ENCODE results near the gene RAD51B.

RAD51B gene

DNA sequence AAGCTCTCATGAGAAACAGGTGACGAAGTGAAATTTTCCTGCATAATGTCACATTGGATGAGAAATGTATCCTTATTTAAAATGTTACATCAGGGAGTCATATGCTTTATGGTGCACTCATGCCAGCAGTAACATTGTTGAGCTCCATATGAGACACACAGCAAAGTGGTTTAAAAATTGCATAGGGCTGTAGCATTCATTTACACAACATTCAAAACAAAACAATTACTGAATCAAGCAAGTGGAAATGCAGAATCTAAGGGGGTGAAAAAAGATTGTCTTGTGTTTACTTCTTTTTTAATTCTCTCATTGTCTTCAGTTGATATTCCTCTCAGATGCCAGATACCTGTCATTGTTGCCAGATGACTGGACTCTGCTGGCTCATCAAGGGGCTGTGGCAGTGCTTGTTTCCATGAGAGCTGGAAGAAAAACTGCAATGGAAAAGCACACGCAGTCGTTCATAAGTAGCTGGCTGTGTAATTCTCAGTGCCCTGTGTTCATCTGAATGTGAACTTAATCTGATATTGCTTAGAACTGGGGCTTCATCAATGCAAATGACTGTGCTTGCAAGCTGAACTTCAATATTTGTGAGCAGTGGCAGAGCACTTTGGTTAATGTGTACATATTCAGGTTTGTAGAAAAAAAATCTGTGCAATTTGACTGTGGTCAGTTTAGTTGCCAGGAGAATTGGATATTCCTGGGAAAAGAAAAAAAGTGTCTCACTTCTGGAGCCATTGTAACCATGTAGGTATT is 305.6 kb downstream of the RAD51B start:
- no peak for DNase-seq

DNA sequence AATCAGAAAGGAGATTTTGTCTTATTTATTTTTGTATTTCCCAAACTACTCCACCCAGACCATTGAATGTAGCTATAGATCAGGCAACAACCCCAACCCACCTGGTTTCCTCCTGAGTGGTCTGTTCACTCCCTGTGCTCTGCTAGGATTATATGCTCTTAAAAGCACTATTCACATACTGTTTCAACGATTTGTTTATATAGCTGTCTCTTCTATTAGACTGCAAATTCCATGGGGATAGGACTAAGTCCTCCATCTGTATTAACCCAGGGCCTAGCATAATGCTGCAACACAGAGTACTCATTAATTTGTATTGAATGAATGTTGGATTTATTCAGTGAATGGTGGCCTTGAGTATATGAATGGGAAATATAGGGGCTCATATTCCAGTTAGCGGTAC is 307.6 kb downstream of the RAD51B start:
- DNase-seq: no peak

DNA sequence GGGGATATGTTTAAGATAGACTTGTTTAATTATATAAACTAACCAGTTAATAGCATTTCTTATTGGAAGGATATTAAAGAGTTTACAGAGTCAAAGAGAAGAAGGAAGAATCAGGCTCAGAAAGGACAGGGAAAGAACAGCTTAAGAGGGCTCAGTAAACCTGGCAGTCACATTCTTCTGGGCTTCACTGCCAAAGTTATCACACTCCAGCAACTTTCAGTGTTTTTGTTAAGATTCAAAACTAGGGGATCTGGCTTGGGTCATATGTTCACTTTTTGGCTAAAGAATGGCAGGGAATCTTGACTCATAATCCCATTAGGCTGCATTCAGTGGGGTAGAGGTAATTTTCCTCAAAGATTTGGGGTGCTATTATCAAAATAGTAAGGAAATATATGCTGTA is 312.3 kb downstream of the RAD51B start:
- DNase-seq: no peak

DNA sequence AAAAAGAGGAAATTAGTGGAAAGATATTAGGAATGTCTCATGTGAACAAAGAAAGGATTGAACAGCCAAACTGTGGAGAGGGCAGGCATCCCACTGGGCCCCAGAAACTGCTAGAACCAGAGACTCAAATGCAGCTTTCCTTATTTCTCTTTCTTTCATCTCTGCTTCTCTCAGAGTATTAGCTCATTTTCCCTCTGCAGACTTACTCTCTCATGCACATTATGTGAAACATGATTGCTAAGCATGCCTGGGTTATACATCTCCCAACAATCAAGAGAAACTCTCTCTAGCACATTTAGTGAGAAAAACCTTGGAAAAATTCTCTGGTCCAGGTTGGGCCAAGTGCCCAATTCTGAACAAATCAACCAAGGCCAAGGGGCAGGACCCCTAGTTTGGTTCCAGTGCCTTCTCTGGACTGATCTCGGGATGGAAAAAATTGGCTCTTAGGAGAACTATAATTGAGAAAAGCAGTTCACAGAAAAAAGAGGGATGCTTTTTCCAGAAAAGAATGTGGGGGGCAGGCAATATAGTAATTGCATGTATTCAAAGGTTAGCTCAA is 313.1 kb downstream of the RAD51B start:
- DNase-seq: no peak

DNA sequence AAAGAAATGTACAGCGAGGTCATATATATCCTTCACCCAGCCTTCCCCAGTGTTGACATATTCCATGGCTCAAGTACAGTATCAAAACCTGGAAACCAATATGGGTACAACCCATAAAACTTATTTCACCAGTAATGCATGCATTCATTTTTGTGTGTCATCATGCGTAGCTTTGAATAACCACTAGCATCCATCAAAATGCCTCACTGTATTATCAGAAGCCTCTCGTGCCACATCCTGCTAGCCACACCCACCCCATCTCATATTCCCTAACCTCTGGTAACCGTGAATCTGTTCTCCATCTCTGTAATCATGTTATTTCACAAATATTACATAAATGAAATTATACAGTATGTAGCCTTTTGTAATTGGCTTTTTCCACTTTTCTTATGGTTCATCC is 314.3 kb downstream of the RAD51B start:
- DNase-seq: no peak

DNA sequence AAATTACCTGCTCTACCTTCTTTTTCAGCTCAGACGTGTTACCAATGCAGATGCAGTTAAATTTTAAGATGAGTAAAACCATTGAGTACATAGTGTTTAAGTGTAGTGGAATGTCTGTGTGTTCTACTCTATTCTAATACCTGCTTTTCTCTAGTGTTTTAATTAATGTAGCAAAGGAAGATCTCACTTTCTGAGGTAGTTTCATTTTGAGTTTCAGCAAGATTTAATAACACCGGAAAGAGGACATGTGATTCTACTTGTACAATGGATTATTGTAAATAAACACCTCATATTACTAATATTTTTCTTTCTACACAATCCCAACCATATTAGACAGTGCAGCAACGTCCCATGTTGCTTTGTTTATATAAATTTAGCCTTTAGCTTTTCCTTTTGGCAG is 315.4 kb downstream of the RAD51B start:
- no peak for DNase-seq

DNA sequence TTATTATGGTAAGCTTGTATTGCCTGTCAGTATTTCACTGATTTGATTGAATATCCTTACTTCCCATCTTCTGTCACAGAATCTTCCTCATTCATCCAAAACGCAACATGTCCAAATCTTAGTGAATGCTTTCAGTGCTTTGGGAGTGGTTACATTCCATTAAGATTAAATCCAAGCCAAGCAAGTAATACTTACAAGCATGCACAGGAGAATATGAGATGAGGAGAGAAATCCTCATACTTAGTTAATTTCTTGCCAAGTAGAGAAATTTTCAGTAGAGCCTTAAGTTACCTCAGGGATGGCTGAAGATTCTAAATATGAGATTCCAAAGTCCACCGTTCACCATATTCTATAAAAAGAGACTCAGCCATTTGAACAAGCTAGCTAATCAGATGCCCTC is 316.0 kb downstream of the RAD51B start:
- DNase-seq: no peak

DNA sequence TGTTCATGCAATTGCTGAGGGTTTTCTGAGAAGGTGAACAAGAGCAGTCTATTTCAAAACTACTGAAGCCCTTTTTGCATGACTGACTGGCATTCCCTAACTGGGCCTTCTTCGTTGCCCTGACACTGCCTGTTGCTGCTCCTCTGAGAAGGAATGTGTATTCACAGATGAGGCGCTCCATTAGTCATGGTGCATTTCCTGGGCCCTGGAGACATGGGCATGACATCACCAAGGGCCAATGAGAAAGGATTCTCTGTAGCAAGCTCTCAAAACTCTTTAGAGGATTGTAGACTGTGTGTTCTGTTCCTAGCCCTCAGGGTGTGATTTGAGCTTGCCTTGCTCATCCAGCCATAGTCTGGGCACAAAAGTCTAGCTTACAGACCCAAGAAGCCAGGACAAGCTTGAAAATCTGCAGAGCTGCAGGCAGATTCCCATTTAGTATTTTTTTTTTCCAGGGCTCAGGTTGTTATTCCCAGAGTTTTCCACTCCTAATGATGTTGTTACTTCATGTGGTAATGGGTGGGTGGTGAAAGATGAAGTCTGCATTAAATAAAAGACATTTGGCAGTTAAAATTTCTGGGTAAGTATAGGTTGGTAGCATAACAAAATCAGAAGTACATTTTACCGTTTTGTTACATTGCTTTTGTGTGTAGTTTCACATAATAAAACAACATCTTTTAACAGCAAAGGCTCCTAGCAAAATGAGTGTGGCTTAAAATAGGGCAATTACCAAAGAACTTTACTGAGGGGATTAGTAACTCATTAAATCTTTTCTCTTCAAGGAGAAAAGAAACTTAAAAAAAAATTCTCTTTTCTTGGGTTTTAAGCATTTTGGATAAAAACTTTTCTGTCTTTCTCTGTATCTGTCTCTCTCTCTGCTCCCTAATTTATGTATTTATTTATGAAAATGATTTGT is 318.4 kb downstream of the RAD51B start:
- DNase-seq: no peak

DNA sequence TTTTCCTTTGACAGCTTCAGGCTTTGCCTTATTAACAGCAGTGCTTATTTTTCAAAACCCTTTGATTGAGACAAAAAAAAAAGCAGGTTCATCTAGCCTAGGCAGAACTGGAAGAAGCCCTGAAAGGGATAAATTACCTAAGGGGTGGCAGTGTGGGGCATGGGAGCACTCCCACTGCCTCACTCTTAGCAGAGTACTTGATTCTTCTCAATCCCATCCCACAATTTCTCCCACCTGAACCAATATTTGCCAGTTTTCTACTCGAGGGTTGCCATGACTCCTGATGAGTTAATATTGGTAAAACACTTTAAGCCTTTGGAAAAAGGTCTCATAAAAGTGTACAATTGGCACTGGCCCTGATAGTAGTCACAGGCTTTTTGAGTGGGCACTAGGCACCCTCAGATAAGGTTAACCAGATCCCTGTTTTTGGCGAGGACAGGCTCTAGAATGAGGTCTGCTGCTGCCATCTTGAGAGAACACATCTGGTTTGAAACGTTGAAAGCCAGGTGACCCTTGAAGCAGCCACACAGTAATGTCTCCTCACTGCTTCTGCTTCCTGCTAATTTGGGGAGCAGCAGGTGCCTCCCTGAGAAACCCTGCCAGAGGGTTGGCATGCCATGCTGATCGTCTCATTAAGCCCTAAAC is 320.0 kb downstream of the RAD51B start:
- DNase-seq: no peak

DNA sequence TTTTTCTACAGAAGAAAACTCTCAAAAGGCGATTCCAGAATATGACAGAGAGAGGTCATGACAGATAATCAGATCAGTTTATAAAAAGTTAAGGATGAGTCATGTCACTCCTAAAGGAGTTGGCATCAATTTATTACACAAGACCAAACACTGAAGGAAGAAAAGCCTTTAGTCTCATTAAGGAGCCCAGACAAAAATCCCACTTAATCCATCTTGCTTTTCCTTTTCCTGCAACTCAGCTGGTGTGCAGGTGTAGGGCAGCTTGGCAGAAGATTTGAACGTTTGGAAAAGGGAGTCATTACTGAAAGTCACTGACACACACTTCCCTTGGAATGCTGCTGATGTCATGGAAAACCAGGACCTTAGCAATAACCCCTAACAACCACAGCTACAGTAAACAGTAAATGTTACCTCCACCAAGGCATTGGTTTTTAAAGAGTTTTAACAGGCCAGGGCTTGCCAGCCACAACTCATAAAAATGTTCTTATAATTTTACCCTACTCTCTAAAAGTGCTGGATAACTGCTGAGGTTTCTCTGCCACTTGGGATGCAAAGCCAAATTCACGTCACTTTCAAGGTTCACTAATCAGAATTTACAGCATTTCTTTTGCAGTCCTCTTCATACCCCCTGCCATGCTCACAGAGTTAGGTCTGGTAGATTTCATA is 320.6 kb downstream of the RAD51B start:
- DNase-seq: no peak

DNA sequence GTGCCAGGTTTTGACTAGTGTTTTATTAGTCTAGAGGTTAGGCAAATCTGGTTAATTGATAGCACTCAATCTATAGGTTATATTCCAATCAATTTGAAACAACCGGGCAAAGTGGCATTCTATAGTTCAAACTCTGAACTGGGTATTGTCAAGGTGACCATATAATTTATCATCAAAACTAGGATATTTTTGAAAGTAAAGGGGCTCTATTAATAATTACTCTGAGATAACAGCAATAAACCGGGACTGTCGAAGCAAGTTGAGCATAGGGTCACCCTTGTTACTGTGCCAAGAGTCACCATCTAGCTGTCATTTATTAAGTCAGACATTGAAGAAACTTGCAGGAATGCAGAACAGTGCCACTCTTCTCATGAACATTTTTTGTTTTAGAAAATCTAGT is 321.2 kb downstream of the RAD51B start:
- no peak for DNase-seq

DNA sequence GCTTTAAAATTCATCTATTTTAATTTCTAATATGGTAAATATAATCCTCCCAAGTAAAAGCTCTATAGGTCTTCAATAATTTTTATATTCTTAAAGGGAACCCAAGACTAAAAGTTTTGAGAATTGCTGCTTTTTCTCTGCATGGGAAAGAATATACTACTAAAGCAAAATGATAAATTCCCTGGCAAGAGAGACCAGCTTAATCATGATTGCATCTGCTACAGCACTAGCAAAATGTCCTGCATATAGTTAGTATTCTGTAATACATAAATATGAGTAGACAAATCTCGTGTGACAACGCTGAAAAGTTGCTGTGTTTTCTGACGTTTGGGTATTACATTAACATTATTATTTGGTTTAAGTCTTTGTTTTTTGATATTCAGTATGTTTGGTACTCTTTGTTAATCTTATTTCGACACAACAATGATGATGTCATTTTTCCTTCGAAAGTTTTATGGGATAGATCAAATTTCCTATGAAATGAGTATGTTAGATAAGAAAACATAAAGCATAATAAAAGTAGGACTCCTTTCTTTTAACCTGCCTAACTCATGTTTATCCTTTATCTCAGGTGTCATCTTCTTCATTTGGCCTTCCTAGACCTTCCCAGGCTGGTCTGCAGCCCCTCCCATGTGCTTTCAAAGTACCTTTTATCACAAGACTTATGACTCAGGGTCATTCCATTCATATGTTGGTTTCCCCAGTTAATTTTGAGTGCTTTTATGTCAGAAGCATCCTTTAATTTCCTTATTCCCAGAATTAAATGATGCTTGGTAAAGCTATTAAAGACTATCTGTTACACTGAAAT is 321.9 kb downstream of the RAD51B start:
- no peak for DNase-seq

DNA sequence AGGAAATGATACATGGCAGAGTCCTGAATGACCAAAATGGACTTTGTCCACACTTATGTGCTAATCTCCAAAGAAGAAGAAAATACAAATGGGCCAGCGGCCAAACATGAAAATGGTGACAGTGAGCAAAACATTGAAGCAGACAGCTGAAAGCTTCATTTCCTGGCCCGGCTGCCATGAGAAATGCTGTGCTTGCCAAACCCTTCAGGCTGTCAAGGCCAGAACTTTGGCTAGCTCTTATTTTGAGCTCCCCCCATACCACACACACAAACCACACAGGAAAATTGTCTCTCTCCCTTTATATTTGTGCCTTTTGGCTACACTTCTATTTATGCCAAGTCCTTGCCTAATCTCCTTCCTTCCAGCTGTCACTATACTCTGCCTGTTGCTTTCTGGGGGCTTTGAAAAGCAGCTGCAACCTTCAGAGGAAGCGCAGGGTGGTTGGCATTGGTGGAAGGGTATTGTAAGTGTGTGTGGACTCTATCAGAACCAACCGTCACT is 323.8 kb downstream of the RAD51B start:
- DNase-seq: no peak

DNA sequence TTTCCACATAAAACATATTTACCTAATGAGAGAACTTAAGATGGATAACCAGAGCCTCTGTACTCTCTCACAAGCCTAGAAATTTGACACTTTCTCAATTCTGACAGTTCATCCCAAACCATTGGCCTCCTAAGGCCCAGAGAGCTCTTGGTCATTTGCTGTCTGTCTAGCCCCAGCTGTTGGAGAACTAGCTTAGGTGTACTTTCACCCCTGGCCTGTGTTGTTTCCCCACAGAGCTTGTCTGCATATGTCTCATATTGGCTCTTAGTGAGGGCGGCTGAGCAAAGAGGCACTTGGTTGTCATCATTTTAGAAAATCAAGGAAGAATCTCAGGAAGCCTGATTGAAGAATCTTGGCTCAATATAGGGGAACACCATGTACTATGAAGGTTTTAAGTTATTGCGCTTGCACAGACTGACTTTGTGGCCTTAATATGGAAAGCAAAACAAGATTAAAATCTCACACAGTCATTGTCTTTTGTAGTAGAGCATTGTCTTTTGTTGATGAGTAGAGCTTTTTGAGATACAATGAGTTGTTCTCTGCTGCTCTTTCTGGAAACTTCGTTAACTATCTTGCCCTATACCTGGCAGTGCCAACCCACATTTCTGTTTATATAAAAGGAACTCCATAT is 324.6 kb downstream of the RAD51B start:
- DNase-seq: no peak

DNA sequence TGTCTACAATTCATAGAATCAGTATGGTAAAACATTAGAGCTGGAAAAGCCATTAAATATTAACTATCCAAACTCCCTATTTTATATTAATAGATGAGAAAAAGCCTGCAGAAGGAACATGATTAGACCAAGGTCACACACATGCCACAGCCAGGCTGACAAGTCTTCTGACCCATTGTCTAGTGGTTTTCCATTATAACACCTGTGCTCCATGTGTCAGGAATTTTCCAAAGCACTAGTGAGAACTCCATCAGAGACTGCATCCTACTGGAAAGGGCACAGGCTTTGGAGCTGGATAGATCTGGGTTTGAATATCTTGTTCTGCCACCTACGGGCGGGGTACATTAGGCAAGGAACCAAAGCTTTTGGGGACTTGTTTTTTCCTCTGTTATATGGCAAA is 325.5 kb downstream of the RAD51B start:
- DNase-seq: no peak

DNA sequence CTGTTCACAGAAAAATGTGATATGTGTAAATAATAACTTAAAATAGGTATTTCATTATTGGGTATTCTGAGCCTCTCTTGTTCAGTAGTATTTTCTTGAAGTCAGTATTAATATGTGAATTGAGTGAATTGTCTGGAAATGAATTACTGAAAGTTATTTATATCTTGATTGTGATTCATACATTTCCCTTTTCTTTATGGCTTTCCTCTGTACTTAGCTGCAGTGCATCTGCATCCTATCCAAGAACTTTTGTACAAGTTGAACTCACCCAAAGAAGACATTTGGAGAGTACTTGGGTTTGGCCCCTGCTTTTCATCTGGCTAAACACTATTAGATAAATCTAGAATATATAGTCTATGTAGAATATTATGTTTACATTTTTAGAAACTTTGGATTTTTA is 326.0 kb downstream of the RAD51B start:
- no peak for DNase-seq

DNA sequence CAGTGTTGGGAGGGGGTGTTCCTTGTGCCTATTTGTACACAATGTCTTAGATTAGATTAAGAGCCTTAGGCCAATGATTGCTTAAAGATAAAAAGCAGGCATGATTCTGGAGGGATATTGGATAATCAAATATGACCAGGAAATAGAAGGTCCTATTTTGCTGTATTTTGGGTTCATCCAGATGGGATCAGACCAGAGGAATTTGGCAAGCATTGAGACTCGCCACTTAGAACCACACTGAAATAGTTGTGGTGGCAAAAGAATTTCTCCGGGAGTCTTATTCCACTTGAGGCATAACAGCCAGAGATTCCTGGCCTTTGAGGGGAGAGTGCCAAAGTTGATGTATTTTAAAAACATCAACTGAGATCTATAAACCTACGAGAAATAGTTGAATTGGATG is 327.2 kb downstream of the RAD51B start:
- no peak for DNase-seq

DNA sequence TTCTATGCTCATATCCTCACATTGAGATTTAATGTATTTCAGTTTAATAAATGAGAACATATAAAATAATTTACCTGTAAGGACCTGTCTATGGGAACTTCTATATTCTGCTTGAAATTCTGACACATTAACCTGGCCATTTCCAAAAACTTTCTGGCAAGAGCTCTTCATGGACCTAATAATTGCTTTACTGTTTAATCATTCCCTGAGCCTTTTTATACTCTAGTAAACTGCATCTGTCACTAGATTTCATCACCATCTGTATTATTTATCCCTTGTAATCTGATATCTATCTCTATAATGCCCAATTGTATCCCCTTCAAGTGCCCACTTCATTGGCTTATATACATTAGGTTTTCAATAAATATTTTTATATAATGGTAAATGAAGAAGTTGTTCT is 327.7 kb downstream of the RAD51B start:
- no peak for DNase-seq

DNA sequence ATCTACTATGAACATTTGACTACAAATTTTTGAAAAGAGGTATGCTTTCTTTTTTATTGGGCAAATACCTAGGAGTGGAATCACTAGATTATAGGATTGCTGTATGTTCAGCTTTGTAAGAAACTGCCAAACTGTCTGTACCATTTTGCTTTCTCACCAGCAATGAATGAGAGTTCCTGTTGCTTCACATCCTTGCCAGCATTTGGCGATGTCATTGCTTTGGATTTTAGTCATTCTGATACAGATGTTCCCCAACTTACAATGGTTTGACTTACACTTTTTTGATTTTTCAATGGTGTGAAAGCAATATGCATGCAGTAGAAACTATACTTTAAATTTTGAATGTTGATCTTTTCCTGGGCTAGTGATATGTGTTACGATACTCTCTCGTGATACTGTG is 328.7 kb downstream of the RAD51B start:
- no peak for DNase-seq

DNA sequence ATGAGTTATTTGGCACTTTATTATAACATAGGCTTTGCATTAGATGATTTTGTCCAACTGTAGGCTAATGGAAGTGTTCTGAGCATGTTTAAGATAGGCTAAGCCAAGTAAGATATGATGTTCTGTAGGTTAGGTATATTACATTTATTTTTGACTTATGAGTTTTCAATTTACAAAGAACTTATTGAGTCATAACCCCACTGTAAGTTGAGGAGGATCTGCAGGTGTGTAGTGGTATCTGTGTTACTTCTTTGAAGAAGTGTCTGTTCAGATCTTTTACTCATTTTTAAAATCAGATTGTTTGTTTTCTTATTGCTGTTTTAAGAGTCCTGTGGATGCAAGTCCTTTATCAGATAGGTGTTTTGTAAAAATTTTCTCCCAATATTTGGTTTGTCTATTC is 329.2 kb downstream of the RAD51B start:
- no peak for DNase-seq

DNA sequence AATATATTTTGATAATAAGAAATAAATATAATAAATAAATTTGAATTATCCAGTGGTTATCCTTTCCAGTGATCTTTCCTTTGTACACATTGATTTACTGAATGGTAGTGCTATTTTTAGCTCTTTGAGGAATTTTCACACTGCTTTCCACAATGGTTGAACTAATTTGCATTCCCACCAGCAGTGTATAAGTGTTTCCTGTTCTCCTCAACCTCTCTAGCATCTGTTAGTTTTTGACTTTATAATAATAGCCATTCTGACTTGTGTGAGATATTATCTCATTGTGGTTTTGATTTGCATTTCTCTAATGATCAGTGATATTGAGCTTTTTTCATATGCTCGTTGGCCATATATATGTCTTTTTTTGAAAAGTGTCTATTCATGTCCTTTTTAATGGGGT is 333.7 kb downstream of the RAD51B start:
- DNase-seq: peak; percentile 49

Measured in NCI-H526 treated with DMSO at 0.1 percent for 48 hours (cell line).